Retinal pigment epithelial cell (primary cell): ENCODE measurements around the gene TCP11L2.

Experiments used
- DNase-seq: peaks from one replicate; pipeline ENCODE4 v3.0.0-alpha.2; 2010; ENCODE audit warnings: low read depth
- H3K4me3 ChIP-seq: 2 replicates; pipeline ENCODE4 v1.5.1; 2011; ENCODE audit warnings: mild to moderate bottlenecking, low read length, control low read depth, moderate library complexity
- CTCF ChIP-seq: conservative IDR thresholded peaks from 2 replicates; pipeline ENCODE4 v1.5.1; 2011; ENCODE audit warnings: low read depth, low read length, control low read depth, inconsistent platforms

TCP11L2 gene

GRCh38 chr12:106357549-106358395 lies 55.2 kb downstream of the TCP11L2 start, which contains the start of gene POLR3B:
Gene POLR3B, plus strand, starts transcription at chr12:106357748. Its CDS starts 132 bp downstream, at chr12:106357880.
- peak; percentile 94 for TF ChIP-seq CTCF

GRCh38 chr12:106358396-106359241 lies 56.1 kb downstream of the TCP11L2 start:
- H3K4me3 ChIP-seq: peak overlapping the region; percentile 83
- no peak for TF ChIP-seq CTCF
- no peak for DNase-seq

More at GRCh38 chr12:106357549-106358395, 55.2 kb downstream of the TCP11L2 start, which contains the start of gene POLR3B:
- H3K4me3 ChIP-seq: peak within 1 kb of the TSS; percentile 83
- peak; percentile 78 for DNase-seq

GRCh38 chr12:106359646-106360399 lies 57.3 kb downstream of the TCP11L2 start:
- no peak overlapping the region for H3K4me3 ChIP-seq
- no peak for DNase-seq
- no peak for TF ChIP-seq CTCF

GRCh38 chr12:106360400-106360994 lies 58.0 kb downstream of the TCP11L2 start:
- H3K4me3 ChIP-seq: no peak overlapping the region
- DNase-seq: no peak
- TF ChIP-seq CTCF: no peak

- DNase-seq: no peak
- TF ChIP-seq CTCF: no peak
- H3K4me3 ChIP-seq: no peak overlapping the region
Measured at GRCh38 chr12:106362971-106363370, 60.4 kb downstream of the TCP11L2 start.

GRCh38 chr12:106364261-106364660 lies 61.7 kb downstream of the TCP11L2 start:
- no peak for DNase-seq
- no peak overlapping the region for H3K4me3 ChIP-seq
- no peak for TF ChIP-seq CTCF
